A549 (cell line): ENCODE data around the gene MEAK7. TPM values are rescaled to one million over a fixed set of nuclear protein-coding genes. Genes with fewer than 3 reads are reported as not detected.

Source experiments
- ATAC-seq, 2 experiments: fragments of 200-7000 bp in 1 of 2; fragments of >200 bp in 1 of 2; cut with Nextera tagmentation in 1 of 2; cut with Tn5 transposase in 1 of 2; 3 replicates each; pipeline versions ENCODE4 v1.8.0 to v1.9.1; 2018 to 2020; ENCODE audit warnings: mild to moderate bottlenecking in 1 of 2, moderate library complexity in 1 of 2
- CTCF ChIA-PET: fragments of 300-600 bp; sonication (Branson Sonifier 250); formaldehyde crosslinking; extraction: SDS; loops from one replicate; lab custom pipeline; 2021; ENCODE audit warnings: antibody characterized with exemption, inconsistent platforms; lab: Yijun Ruan, JAX
- POLR2A ChIA-PET: fragments of 350-600 bp; formaldehyde crosslinking; extraction: SDS; loops from one replicate; lab custom pipeline; 2021; ENCODE audit warnings: antibody characterized with exemption, inconsistent platforms; lab: Yijun Ruan, JAX
- DNase-seq, 2 experiments: peaks; one replicate each; pipeline versions ENCODE4 v3.0.0 to v3.0.0-alpha.2; 2011 to 2016; ENCODE audit warnings: low read depth in 1 of 2, low spot score in 1 of 2
- FAIRE-seq: peaks from 2 replicates; lab custom pipeline; 2011; peaks lifted over from hg19 to GRCh38; lab: Jason Lieb, UNC
- H3K27ac ChIP-seq, 2 experiments: fragments of >200 bp; sonication (Bioruptor Twin); formaldehyde crosslinking; 3 replicates each; pipeline ENCODE4 v1.5.1; 2016 to 2017
- H3K4me1 ChIP-seq: fragments of >200 bp; sonication (Bioruptor Twin); formaldehyde crosslinking; 3 replicates; pipeline ENCODE4 v1.6.1; 2016
- H3K4me2 ChIP-seq: fragments of >200 bp; sonication (Bioruptor Twin); formaldehyde crosslinking; 3 replicates; pipeline ENCODE4 v1.6.1; 2016
- H3K4me3 ChIP-seq: fragments of >200 bp; sonication (Bioruptor Twin); formaldehyde crosslinking; 3 replicates; pipeline ENCODE4 v1.5.1; 2016
- H3K9me3 ChIP-seq: fragments of >200 bp; sonication (Bioruptor Twin); formaldehyde crosslinking; 3 replicates; pipeline ENCODE4 v1.6.1; 2016
- CBX2 ChIP-seq: fragments of 200-600 bp; sonication (generic); IDR thresholded peaks from 2 replicates; pipeline ENCODE4 v1.6.1; 2016; ENCODE audit warnings: low read depth, mild to moderate bottlenecking, borderline replicate concordance
- CHD2 ChIP-seq: fragments of 150-350 bp; IDR thresholded peaks from 2 replicates; pipeline ENCODE4 v1.6.1; 2014; ENCODE audit warnings: low read length; ENCODE audit not compliant: partially characterized antibody
- EHF ChIP-seq: fragments of 250-450 bp; sonication (Bioruptor Pico); IDR thresholded peaks from 2 replicates; pipeline ENCODE4 v1.5.0; 2020; ENCODE audit warnings: mild to moderate bottlenecking
- GATA3 ChIP-seq: IDR thresholded peaks from 2 replicates; pipeline ENCODE4 v1.6.1; 2012; ENCODE audit warnings: borderline replicate concordance
- HOXB13 ChIP-seq: fragments of 250-450 bp; sonication (Bioruptor Pico); IDR thresholded peaks from 2 replicates; pipeline ENCODE4 v1.5.0; 2020; ENCODE audit warnings: low read depth, mild to moderate bottlenecking, moderate library complexity
- HOXB5 ChIP-seq: fragments of 250-450 bp; sonication (Bioruptor Pico); IDR thresholded peaks from 2 replicates; pipeline ENCODE4 v1.5.0; 2020; ENCODE audit warnings: mild to moderate bottlenecking, moderate library complexity
- MYC ChIP-seq: IDR thresholded peaks from 2 replicates; pipeline ENCODE4 v1.6.1; 2012; ENCODE audit warnings: mild to moderate bottlenecking, inconsistent platforms, low read length, improper control_type of control experiment, borderline replicate concordance
- NPAS2 ChIP-seq: fragments of 250-450 bp; sonication (Bioruptor Pico); IDR thresholded peaks from 2 replicates; pipeline ENCODE4 v1.8.0; 2022; ENCODE audit warnings: mild to moderate bottlenecking, moderate library complexity, borderline replicate concordance
- POLR2AphosphoS2 ChIP-seq: conservative IDR thresholded peaks from 2 replicates; pipeline ENCODE4 v1.6.1; 2012; ENCODE audit warnings: low read length, improper control_type of control experiment, inconsistent platforms
- RAD21 ChIP-seq, 2 experiments: fragments of >200 bp in 1 of 2; sonication (Bioruptor Twin) in 1 of 2; formaldehyde crosslinking in 1 of 2; IDR thresholded peaks in 1 of 2; conservative IDR thresholded peaks in 1 of 2; 2 replicates in 1 of 2; 3 replicates in 1 of 2; pipeline ENCODE4 v1.6.1; 2012 to 2018; ENCODE audit warnings: inconsistent platforms in 1 of 2
- RFX5 ChIP-seq: fragments of 450-650 bp; IDR thresholded peaks from 2 replicates; pipeline ENCODE4 v1.7.1; 2014; ENCODE audit warnings: antibody characterized with exemption, mild to moderate bottlenecking, moderate library complexity
- RNF2 ChIP-seq: fragments of 200-600 bp; sonication (generic); IDR thresholded peaks from 2 replicates; pipeline ENCODE4 v1.6.1; 2016; ENCODE audit warnings: low read depth, mild to moderate bottlenecking, antibody characterized with exemption, moderate library complexity, borderline replicate concordance
- SMC3 ChIP-seq: fragments of >200 bp; sonication (Bioruptor Twin); formaldehyde crosslinking; IDR thresholded peaks from 3 replicates; pipeline ENCODE4 v1.6.1; 2018; ENCODE audit warnings: inconsistent platforms
- USF2 ChIP-seq: fragments of 450-650 bp; IDR thresholded peaks from 2 replicates; pipeline ENCODE4 v1.6.1; 2014; ENCODE audit warnings: antibody characterized with exemption
- WGBS: methylation state at CpG from one replicate; pipeline ENCODE4 v1.1.6; 2017; ENCODE audit errors: missing lambda C conversion rate; 5-methylcytosine and 5-hydroxymethylcytosine counted together
- polyA plus RNA-seq, 4 experiments: library from polyadenylated mRNA; depleted of rRNA in 3 of 4; stranded (reverse); fragments of >200 nt; fragmentation: RNase III in 1 of 4; extraction: RNeasy Plus Mini Kit Qiagen cat#74134 plus additional on column Dnase treatment in 1 of 4; gene quantifications; 2 replicates in 3 of 4; 3 replicates in 1 of 4; pipeline ENCODE4 v1.2.3, GENCODE V29; 2011 to 2017
- TF ChIP-seq, protein P1 (sequence below): fragments of 250-450 bp; sonication (Bioruptor Pico); IDR thresholded peaks from 2 replicates; pipeline ENCODE4 v1.5.0; 2020; ENCODE audit warnings: low read depth, mild to moderate bottlenecking, moderate library complexity
- TF ChIP-seq, protein P2 (sequence below): fragments of 200-600 bp; sonication (generic); IDR thresholded peaks from 2 replicates; pipeline ENCODE4 v1.6.1; 2016; ENCODE audit warnings: antibody characterized with exemption, mild to moderate bottlenecking, moderate library complexity

The MEAK7 gene
- polyA plus RNA-seq, 2 of the 4 experiments (the other 2 are of a cell fraction): 26.2 to 30.5 TPM

DNA sequence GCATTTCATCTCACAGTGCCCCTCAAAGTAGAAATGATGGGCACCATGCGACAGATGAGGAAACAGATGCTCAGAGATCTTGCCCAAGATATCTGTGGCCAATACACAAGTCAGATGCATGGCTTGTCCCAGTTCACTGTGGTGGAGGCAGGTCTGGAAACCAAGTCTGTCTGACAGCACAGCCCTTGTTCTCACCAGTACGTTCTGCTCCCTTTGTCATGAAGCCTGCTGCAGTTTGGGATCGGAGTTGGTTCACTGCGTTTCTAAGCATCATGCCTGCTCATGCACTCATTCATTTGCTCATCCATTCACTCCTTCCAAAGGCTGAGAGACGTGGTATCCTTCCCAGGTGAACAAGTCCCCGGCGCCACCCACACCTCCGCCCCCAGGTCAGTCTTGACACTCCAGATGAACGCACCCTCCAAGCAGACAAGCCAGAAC is 27.2 kb upstream of the MEAK7 start (continued):
- TF ChIP-seq POLR2AphosphoS2 (no peak), HOXB5 (CRISPR knock-in tag) (no peak)

- ATAC-seq (no peak), FAIRE-seq (no peak), DNase-seq (no peak)
- 86% methylated on average over 5 of the region's 5 CpGs for WGBS
- peak overlapping the region in 1 of 2 experiments; percentile 80; a peak in 2 of 6 replicates for H3K27ac ChIP-seq
- TF ChIP-seq RAD21 (conservative IDR thresholded peaks at IDR 0.05 in 1 of 2, IDR thresholded peaks at IDR 0.05 in 1 of 2): no peak
- TF ChIP-seq NPAS2 (CRISPR knock-in tag): no peak
- no peak for TF ChIP-seq SMC3
- TF ChIP-seq EHF (CRISPR knock-in tag): no peak
- no peak for TF ChIP-seq RFX5
- TF ChIP-seq, protein P1, sequence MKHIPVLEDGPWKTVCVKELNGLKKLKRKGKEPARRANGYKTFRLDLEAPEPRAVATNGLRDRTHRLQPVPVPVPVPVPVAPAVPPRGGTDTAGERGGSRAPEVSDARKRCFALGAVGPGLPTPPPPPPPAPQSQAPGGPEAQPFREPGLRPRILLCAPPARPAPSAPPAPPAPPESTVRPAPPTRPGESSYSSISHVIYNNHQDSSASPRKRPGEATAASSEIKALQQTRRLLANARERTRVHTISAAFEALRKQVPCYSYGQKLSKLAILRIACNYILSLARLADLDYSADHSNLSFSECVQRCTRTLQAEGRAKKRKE (CRISPR knock-in tag): no peak
- no peak for TF ChIP-seq MYC
- TF ChIP-seq HOXB13: no peak
- no peak for TF ChIP-seq CHD2
- TF ChIP-seq RNF2: no peak
- no peak for TF ChIP-seq GATA3
- peaks cover 12% of the 10 kb centered on the region; the same call in 1 of the 3 replicates for H3K9me3 ChIP-seq
- peaks cover 21% of the 10 kb centered on the region for H3K4me1 ChIP-seq
- ChIA-PET POLR2A (no interaction called here), CTCF (interaction anchor here (1.4 to 4.1 kb wide), 4 partner anchors 10 to 196 kb away, joined by 3 to 13 read pairs (median 10); no protein-coding TSS in a partner anchor)
- H3K4me2 ChIP-seq: no peak overlapping the region
- no peak overlapping the region for H3K4me3 ChIP-seq
Measured at GRCh38 chr16:84530590-84530989, 26.1 kb upstream of the MEAK7 start.

GRCh38 chr16:84529607-84530006 is 25.1 kb upstream of the MEAK7 start:
- Histone ChIP-seq H3K27ac (no peak overlapping the region), H3K4me2 (no peak overlapping the region), H3K9me3 (peaks cover 12% of the 10 kb centered on the region; the same call in 1 of the 3 replicates), H3K4me1 (peaks cover 21% of the 10 kb centered on the region)
- no peak for FAIRE-seq
- TF ChIP-seq CBX2 (no peak), USF2 (no peak), POLR2AphosphoS2 (no peak), MYC (no peak), EHF (CRISPR knock-in tag) (no peak), RFX5 (no peak)
- TF ChIP-seq, protein P2, sequence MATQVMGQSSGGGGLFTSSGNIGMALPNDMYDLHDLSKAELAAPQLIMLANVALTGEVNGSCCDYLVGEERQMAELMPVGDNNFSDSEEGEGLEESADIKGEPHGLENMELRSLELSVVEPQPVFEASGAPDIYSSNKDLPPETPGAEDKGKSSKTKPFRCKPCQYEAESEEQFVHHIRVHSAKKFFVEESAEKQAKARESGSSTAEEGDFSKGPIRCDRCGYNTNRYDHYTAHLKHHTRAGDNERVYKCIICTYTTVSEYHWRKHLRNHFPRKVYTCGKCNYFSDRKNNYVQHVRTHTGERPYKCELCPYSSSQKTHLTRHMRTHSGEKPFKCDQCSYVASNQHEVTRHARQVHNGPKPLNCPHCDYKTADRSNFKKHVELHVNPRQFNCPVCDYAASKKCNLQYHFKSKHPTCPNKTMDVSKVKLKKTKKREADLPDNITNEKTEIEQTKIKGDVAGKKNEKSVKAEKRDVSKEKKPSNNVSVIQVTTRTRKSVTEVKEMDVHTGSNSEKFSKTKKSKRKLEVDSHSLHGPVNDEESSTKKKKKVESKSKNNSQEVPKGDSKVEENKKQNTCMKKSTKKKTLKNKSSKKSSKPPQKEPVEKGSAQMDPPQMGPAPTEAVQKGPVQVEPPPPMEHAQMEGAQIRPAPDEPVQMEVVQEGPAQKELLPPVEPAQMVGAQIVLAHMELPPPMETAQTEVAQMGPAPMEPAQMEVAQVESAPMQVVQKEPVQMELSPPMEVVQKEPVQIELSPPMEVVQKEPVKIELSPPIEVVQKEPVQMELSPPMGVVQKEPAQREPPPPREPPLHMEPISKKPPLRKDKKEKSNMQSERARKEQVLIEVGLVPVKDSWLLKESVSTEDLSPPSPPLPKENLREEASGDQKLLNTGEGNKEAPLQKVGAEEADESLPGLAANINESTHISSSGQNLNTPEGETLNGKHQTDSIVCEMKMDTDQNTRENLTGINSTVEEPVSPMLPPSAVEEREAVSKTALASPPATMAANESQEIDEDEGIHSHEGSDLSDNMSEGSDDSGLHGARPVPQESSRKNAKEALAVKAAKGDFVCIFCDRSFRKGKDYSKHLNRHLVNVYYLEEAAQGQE: no peak
- TF ChIP-seq, all 56 proteins: peak for 0
- POLR2A ChIA-PET: interaction anchor here (0.6 kb wide), 1 partner anchor 19 kb away, joined by 3 read pairs; no protein-coding TSS in a partner anchor
- WGBS: 93% methylated on average over 3 of the region's 3 CpGs
- DNase-seq (no peak), ATAC-seq (no peak)
- CTCF ChIA-PET: interaction anchor here (0.9 to 14.5 kb wide), 9 partner anchors 9 to 197 kb away, joined by 3 to 115 read pairs (median 9); partner anchors contain the start of gene MEAK7
- no peak overlapping the region for H3K4me3 ChIP-seq
